GM12891 (cell line): ENCODE measurements around the gene UBTD2.

Source experiments
- DNase-seq: peaks from one replicate; pipeline ENCODE4 v3.0.0; 2011; ENCODE audit warnings: low spot score; ENCODE audit not compliant: insufficient read length
- FAIRE-seq: peaks from 2 replicates; lab custom pipeline; 2011; peaks lifted over from hg19 to GRCh38; lab: Jason Lieb, UNC
- PAX5 ChIP-seq: IDR thresholded peaks from 2 replicates; pipeline ENCODE4 v1.6.1; 2011; ENCODE audit warnings: low read length, moderate library complexity, mild to moderate bottlenecking; ENCODE audit not compliant: insufficient read depth, severe bottlenecking
- POLR2A ChIP-seq: IDR thresholded peaks from 2 replicates; pipeline ENCODE4 v1.6.1; 2011; ENCODE audit warnings: low read depth, low read length, control low read depth
- POLR2AphosphoS5 ChIP-seq: IDR thresholded peaks from 2 replicates; pipeline ENCODE4 v1.6.1; 2011; ENCODE audit warnings: low read depth, low read length, control low read depth
- POU2F2 ChIP-seq: IDR thresholded peaks from 2 replicates; pipeline ENCODE4 v1.6.1; 2011; ENCODE audit warnings: low read depth, mild to moderate bottlenecking, control low read depth, low read length, moderate library complexity
- SPI1 ChIP-seq: IDR thresholded peaks from 2 replicates; pipeline ENCODE4 v1.6.1; 2011; ENCODE audit warnings: low read depth, low read length, control low read depth
- TAF1 ChIP-seq: IDR thresholded peaks from 2 replicates; pipeline ENCODE4 v1.6.1; 2011; ENCODE audit warnings: low read depth, low read length, control low read depth

The UBTD2 gene

GRCh38 chr5:172280929-172281328 lies 2.6 kb downstream of the UBTD2 start:
- FAIRE-seq (no peak), DNase-seq (no peak)

GRCh38 chr5:172280317-172280716 lies 3.2 kb downstream of the UBTD2 start:
- TF ChIP-seq PAX5 (no peak), TAF1 (no peak), POLR2AphosphoS5 (no peak), POLR2A (no peak), POU2F2 (no peak), SPI1 (no peak)
- FAIRE-seq (no peak), DNase-seq (no peak)

More at GRCh38 chr5:172280929-172281328, 2.6 kb downstream of the UBTD2 start:
- TF ChIP-seq POLR2AphosphoS5 (no peak), PAX5 (no peak), TAF1 (no peak), POLR2A (no peak), POU2F2 (no peak), SPI1 (no peak)

- DNase-seq: no peak
- TF ChIP-seq POLR2A: no peak
- no peak for TF ChIP-seq POLR2AphosphoS5
- no peak for TF ChIP-seq SPI1
- no peak for TF ChIP-seq POU2F2
- no peak for TF ChIP-seq PAX5
- TF ChIP-seq TAF1: no peak
- no peak for FAIRE-seq
Observed at GRCh38 chr5:172278356-172278755, 5.2 kb downstream of the UBTD2 start.

- FAIRE-seq (peak; percentile 75), DNase-seq (no peak)
- TF ChIP-seq POU2F2: no peak
- no peak for TF ChIP-seq PAX5
- TF ChIP-seq POLR2AphosphoS5: no peak
- TF ChIP-seq TAF1: no peak
- TF ChIP-seq SPI1: no peak
- TF ChIP-seq POLR2A: no peak
Observed at GRCh38 chr5:172276214-172276613, 7.3 kb downstream of the UBTD2 start.

- DNase-seq (no peak), FAIRE-seq (peak; percentile 61)
- TF ChIP-seq POLR2A: no peak
- TF ChIP-seq PAX5: peak; percentile 28
Observed at GRCh38 chr5:172274951-172275753, 8.4 kb downstream of the UBTD2 start.

- FAIRE-seq (no peak), DNase-seq (no peak)
- no peak for TF ChIP-seq SPI1
- no peak for TF ChIP-seq TAF1
- no peak for TF ChIP-seq POU2F2
- TF ChIP-seq PAX5: no peak
- TF ChIP-seq POLR2AphosphoS5: no peak
- TF ChIP-seq POLR2A: no peak
Observed at GRCh38 chr5:172267943-172268342, 15.6 kb downstream of the UBTD2 start.

GRCh38 chr5:172266676-172267092 lies 16.9 kb downstream of the UBTD2 start:
- FAIRE-seq (no peak), DNase-seq (no peak)
- TF ChIP-seq POLR2AphosphoS5: no peak
- no peak for TF ChIP-seq SPI1
- TF ChIP-seq POU2F2: no peak
- no peak for TF ChIP-seq POLR2A

- FAIRE-seq (no peak), DNase-seq (no peak)
- TF ChIP-seq POLR2A: no peak
- TF ChIP-seq POLR2AphosphoS5: no peak
- TF ChIP-seq TAF1: no peak
- TF ChIP-seq SPI1: no peak
- no peak for TF ChIP-seq POU2F2
- no peak for TF ChIP-seq PAX5
Observed at GRCh38 chr5:172266071-172266675, 17.4 kb downstream of the UBTD2 start.

GRCh38 chr5:172264815-172265395 lies 18.7 kb downstream of the UBTD2 start:
- TF ChIP-seq POLR2AphosphoS5 (no peak), TAF1 (no peak), POU2F2 (no peak), POLR2A (no peak), SPI1 (no peak), PAX5 (no peak)
- FAIRE-seq: peak; percentile 58
- DNase-seq: no peak
